GM21619 (cell line): ENCODE measurements around the gene ACSBG1.
A peak's percentile ranks its signal among the peaks of the same experiment; 100 is the strongest.
"Not testable (repeated sequence)": the region's sequence is repeated elsewhere in the genome, so short reads cannot be mapped to it uniquely, and the experiment has no call there.

Experiments
- ATAC-seq: cut with Tn5 transposase; IDR thresholded peaks from one replicate; pipeline ENCODE4 v1.9.1; 2021; ENCODE audit not compliant: unreplicated experiment

Gene ACSBG1

GRCh38 chr15:78255421-78256043 lies 21.2 kb upstream of the ACSBG1 start:
- ATAC-seq = no peak

GRCh38 chr15:78251136-78251535 lies 16.8 kb upstream of the ACSBG1 start:
- ATAC-seq = no peak

- ATAC-seq = no peak
Observed at GRCh38 chr15:78249131-78249530, 14.8 kb upstream of the ACSBG1 start.

GRCh38 chr15:78247911-78248310 lies 13.5 kb upstream of the ACSBG1 start:
- no peak for ATAC-seq

- not testable (repeated sequence) for ATAC-seq
Observed at GRCh38 chr15:78245976-78246620, 11.7 kb upstream of the ACSBG1 start.

GRCh38 chr15:78245392-78245791 lies 11.0 kb upstream of the ACSBG1 start:
- not testable (repeated sequence) for ATAC-seq

GRCh38 chr15:78244893-78245292 lies 10.5 kb upstream of the ACSBG1 start:
- ATAC-seq = no peak

GRCh38 chr15:78244101-78244500 lies 9.7 kb upstream of the ACSBG1 start:
- ATAC-seq = no peak

GRCh38 chr15:78243491-78243941 lies 9.2 kb upstream of the ACSBG1 start:
- no peak for ATAC-seq

GRCh38 chr15:78243058-78243457 lies 8.7 kb upstream of the ACSBG1 start:
- ATAC-seq = no peak

- no peak for ATAC-seq
Observed at GRCh38 chr15:78242128-78242527, 7.8 kb upstream of the ACSBG1 start.

- ATAC-seq = peak; percentile 48
Observed at GRCh38 chr15:78241017-78241416, 6.7 kb upstream of the ACSBG1 start.

GRCh38 chr15:78239811-78240210 lies 5.4 kb upstream of the ACSBG1 start:
- ATAC-seq = no peak

GRCh38 chr15:78237146-78237545 lies 2.8 kb upstream of the ACSBG1 start:
- no peak for ATAC-seq

GRCh38 chr15:78236491-78236890 lies 2.1 kb upstream of the ACSBG1 start:
- no peak for ATAC-seq

- ATAC-seq = no peak
Observed at GRCh38 chr15:78233496-78233895, 869 bp downstream of the ACSBG1 start.

- no peak for ATAC-seq
Observed at GRCh38 chr15:78232951-78233350, 1.4 kb downstream of the ACSBG1 start.

GRCh38 chr15:78229431-78230406 lies 4.6 kb downstream of the ACSBG1 start:
- ATAC-seq = no peak

- ATAC-seq = no peak
Observed at GRCh38 chr15:78228356-78228996, 5.9 kb downstream of the ACSBG1 start.

GRCh38 chr15:78225783-78226541 lies 8.4 kb downstream of the ACSBG1 start:
- ATAC-seq = peak; percentile 73
